Central memory CD8-positive, alpha-beta T cell (primary cell): ENCODE data around the gene EPS8L3.
"Not testable (repeated sequence)": the region's sequence is repeated elsewhere in the genome, so short reads cannot be mapped to it uniquely, and the experiment has no call there.

Experiments
- ATAC-seq: fragments of 150-1000 bp; cut with Tn5 transposase; replicated peaks from 2 replicates; pipeline ENCODE4 v1.10.0; 2022; ENCODE audit warnings: mild to moderate bottlenecking, moderate FRiP score, moderate number of reproducible peaks; ENCODE audit not compliant: poor library complexity, severe bottlenecking; ENCODE audit errors: extremely low read depth
- DNase-seq, 2 donors: peaks; one replicate each; pipeline ENCODE4 v3.0.0; 2021; ENCODE audit warnings: low spot score in 2 of 2
- H3K27ac Mint-ChIP-seq: one replicate; pipeline ENCODE4 v1.8.0; 2022; ENCODE audit warnings: low read depth, mild to moderate bottlenecking, moderate library complexity, mixed read lengths
- H3K27me3 Mint-ChIP-seq: one replicate; pipeline ENCODE4 v1.8.0; 2022; ENCODE audit warnings: mixed read lengths
- H3K36me3 Mint-ChIP-seq: one replicate; pipeline ENCODE4 v1.8.0; 2022; ENCODE audit warnings: mild to moderate bottlenecking, moderate library complexity, mixed read lengths; ENCODE audit not compliant: insufficient read depth
- H3K4me1 Mint-ChIP-seq: one replicate; pipeline ENCODE4 v1.8.0; 2022; ENCODE audit warnings: mixed read lengths
- H3K4me3 Mint-ChIP-seq: one replicate; pipeline ENCODE4 v1.8.0; 2022; ENCODE audit warnings: mild to moderate bottlenecking, moderate library complexity, mixed read lengths
- H3K9me3 Mint-ChIP-seq: one replicate; pipeline ENCODE4 v1.8.0; 2022; ENCODE audit warnings: mixed read lengths

Gene EPS8L3

GRCh38 chr1:109750920-109751319 is 12.8 kb downstream of the EPS8L3 start:
- no peak for ATAC-seq
- DNase-seq, result no peak
- H3K4me1 Mint-ChIP-seq, result no peaks in the 10 kb centered on the region
- H3K4me3 Mint-ChIP-seq, result no peak overlapping the region
- no peaks in the 10 kb centered on the region for H3K36me3 Mint-ChIP-seq
- H3K27ac Mint-ChIP-seq, result no peak overlapping the region
- no peaks in the 10 kb centered on the region for H3K9me3 Mint-ChIP-seq
- H3K27me3 Mint-ChIP-seq, result peaks cover 67% of the 10 kb centered on the region

DNA sequence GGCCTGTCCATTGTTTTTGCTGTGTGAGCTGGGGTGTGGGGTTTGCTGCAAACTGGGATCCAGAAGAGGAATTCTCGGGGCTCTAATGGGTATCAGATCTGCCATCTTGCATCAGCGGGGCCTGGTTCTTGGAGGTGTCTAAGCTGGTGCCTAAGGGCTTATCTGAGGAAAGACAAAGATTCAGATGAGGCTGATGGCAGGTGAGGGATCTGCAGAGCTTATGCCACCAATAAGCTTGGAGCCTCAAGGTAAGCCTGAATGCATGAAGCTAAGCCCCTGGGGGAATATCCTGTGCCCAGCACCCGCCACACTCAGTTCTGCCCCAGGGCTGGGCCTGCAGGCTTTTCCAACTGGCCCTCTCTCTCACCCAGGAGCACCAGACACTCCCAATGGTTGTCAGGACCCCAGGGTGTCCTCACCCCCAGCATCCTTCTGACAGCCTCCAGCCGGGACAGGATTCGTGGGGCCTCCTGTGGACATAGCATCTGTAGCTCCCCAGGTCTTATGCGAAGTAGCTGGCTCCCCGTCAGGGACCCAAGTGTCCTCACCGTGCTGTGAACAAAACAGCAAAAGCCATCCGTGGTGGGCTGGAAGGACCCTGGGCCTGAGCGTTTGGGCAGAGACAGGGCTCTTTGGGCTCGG is 13.4 kb downstream of the EPS8L3 start:
- ATAC-seq (no peak), DNase-seq (no peak)
- Mint-ChIP-seq H3K9me3 (no peaks in the 10 kb centered on the region), H3K27ac (no peak overlapping the region), H3K36me3 (no peaks in the 10 kb centered on the region), H3K4me1 (no peaks in the 10 kb centered on the region), H3K4me3 (no peak overlapping the region), H3K27me3 (peaks cover 70% of the 10 kb centered on the region)

DNA sequence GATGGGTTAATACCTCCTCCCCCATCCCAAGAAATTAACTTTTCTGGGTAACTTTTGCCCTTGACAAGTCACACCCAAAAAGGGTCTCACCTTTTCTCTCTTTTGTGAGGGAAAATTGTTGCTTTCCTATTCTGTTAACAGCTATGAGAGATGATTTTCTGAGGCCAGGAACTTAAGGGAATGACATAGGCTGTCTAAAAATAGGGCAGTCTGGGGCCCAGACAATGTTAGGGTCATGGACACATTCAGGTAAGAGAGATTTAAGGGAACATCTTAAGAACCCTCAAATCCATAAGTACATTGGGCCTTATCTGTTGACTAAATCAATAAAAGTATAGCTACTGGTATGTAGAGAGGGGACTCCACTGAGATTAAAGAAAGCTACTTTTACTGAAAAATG is 14.5 kb downstream of the EPS8L3 start:
- no peak overlapping the region for H3K4me3 Mint-ChIP-seq
- H3K27me3 Mint-ChIP-seq, result peaks cover 78% of the 10 kb centered on the region
- no peak for DNase-seq

GRCh38 chr1:109748311-109748710 is 15.4 kb downstream of the EPS8L3 start:
- not testable (repeated sequence) for ATAC-seq, DNase-seq, H3K36me3 Mint-ChIP-seq, H3K4me3 Mint-ChIP-seq, H3K4me1 Mint-ChIP-seq, H3K27ac Mint-ChIP-seq, H3K9me3 Mint-ChIP-seq
- H3K27me3 Mint-ChIP-seq, result peaks cover 78% of the 10 kb centered on the region

More for the DNA sequence above, 14.5 kb downstream of the EPS8L3 start:
- Mint-ChIP-seq H3K36me3 (no peaks in the 10 kb centered on the region), H3K27ac (no peak overlapping the region), H3K4me1 (no peaks in the 10 kb centered on the region), H3K9me3 (no peaks in the 10 kb centered on the region)
- ATAC-seq, result no peak

GRCh38 chr1:109740615-109741373 is 22.9 kb downstream of the EPS8L3 start, which contains the start of gene GSTM3:
GSTM3 (minus strand) TSS chr1:109741038; CDS start chr1:109740287, 751 bp downstream.
- Mint-ChIP-seq H3K27me3 (peaks cover 50% of the 10 kb centered on the region), H3K9me3 (no peaks in the 10 kb centered on the region), H3K36me3 (no peaks in the 10 kb centered on the region), H3K4me3 (peak within 1 kb of the TSS; percentile 58), H3K4me1 (peaks cover 8% of the 10 kb centered on the region), H3K27ac (peak within 1 kb of the TSS; percentile 16)
- ATAC-seq (no peak), DNase-seq (no peak)

- H3K27me3 Mint-ChIP-seq, result peaks cover 43% of the 10 kb centered on the region
Measured at GRCh38 chr1:109739738-109740614, 23.7 kb downstream of the EPS8L3 start.

GRCh38 chr1:109733236-109733870 is 30.4 kb downstream of the EPS8L3 start:
- no peaks in the 10 kb centered on the region for H3K4me1 Mint-ChIP-seq
- no peak overlapping the region for H3K4me3 Mint-ChIP-seq
- no peaks in the 10 kb centered on the region for H3K36me3 Mint-ChIP-seq
- H3K27me3 Mint-ChIP-seq, result peaks cover 38% of the 10 kb centered on the region
- DNase-seq, result no peak
- no peaks in the 10 kb centered on the region for H3K9me3 Mint-ChIP-seq
- H3K27ac Mint-ChIP-seq, result no peak overlapping the region
- no peak for ATAC-seq

More at GRCh38 chr1:109739738-109740614, 23.7 kb downstream of the EPS8L3 start:
- DNase-seq, result peak; percentile 38 to 63
- Mint-ChIP-seq H3K27ac (no peak overlapping the region), H3K36me3 (no peaks in the 10 kb centered on the region), H3K9me3 (no peaks in the 10 kb centered on the region), H3K4me3 (peak overlapping the region; percentile 58), H3K4me1 (peaks cover 8% of the 10 kb centered on the region)
- ATAC-seq, result peak; percentile 93

- no peaks in the 10 kb centered on the region for H3K36me3 Mint-ChIP-seq
- H3K9me3 Mint-ChIP-seq, result no peaks in the 10 kb centered on the region
- DNase-seq (no peak), ATAC-seq (no peak)
- H3K27me3 Mint-ChIP-seq, result peaks cover 29% of the 10 kb centered on the region
- no peak overlapping the region for H3K4me3 Mint-ChIP-seq
- H3K4me1 Mint-ChIP-seq, result no peaks in the 10 kb centered on the region
- no peak overlapping the region for H3K27ac Mint-ChIP-seq
Measured at GRCh38 chr1:109732390-109732881, 31.3 kb downstream of the EPS8L3 start.

GRCh38 chr1:109730666-109731065 is 33.1 kb downstream of the EPS8L3 start:
- Mint-ChIP-seq H3K9me3 (no peaks in the 10 kb centered on the region), H3K4me3 (no peak overlapping the region), H3K27me3 (peaks cover 17% of the 10 kb centered on the region), H3K27ac (no peak overlapping the region), H3K4me1 (no peaks in the 10 kb centered on the region), H3K36me3 (peaks cover 1% of the 10 kb centered on the region)
- no peak for DNase-seq
- ATAC-seq, result no peak

DNA sequence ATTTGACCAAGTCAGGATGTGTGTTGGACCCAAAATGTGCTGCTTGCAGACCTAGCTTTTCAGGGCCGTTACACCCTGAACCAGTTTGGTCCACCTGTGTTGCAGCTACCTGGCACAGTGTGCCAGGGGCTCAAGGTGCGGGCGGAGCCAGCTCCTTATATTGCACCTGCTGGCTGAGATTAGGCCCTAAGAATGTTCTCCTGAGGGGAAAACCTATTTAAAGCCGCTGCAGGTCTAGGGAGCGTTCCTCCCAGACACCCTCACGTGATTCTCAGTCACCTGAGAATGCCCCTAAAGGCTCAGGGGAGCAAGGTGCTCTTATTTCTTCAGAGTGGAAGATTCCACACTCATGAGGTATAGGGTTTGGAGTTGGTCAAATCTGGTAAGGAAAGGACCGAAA is 34.9 kb downstream of the EPS8L3 start:
- Mint-ChIP-seq H3K4me1 (no peaks in the 10 kb centered on the region), H3K27me3 (peaks cover 17% of the 10 kb centered on the region), H3K36me3 (peaks cover 1% of the 10 kb centered on the region), H3K9me3 (no peaks in the 10 kb centered on the region), H3K4me3 (no peak overlapping the region), H3K27ac (no peak overlapping the region)
- DNase-seq (no peak), ATAC-seq (no peak)

DNA sequence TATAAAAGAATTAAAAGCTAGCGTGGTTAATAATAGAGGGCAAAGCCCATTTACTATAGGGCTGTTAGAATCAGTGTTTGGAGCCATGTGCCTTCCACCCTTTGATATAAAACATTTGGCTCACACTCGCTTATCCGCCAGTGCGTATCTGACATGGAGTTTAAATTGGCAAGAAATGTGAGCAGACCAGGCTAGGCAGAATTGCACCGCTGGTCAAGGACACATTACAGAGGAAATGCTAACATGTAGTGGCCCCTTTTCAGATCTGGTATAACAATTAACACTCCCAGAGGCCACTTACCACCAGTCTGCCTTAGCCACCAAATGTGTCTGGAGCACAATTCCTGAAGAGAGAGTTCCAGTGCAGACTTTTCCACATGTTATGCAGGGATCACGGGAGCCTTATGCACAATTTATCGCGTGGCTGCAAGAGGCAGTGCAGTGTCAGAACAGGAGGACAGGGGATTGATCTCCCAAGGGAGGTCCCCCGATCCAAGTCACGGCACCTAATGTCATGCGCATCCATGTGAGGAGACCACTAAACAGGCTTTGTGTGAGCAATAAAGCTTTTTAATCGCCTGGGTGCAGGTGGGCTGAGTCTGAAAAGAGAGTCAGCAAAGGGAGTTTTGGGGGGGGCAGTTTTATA is 36.9 kb downstream of the EPS8L3 start:
- Mint-ChIP-seq H3K9me3 (no peaks in the 10 kb centered on the region), H3K36me3 (peaks cover 1% of the 10 kb centered on the region), H3K4me3 (no peak overlapping the region), H3K27me3 (peaks cover 6% of the 10 kb centered on the region), H3K4me1 (no peaks in the 10 kb centered on the region), H3K27ac (no peak overlapping the region)
- DNase-seq (no peak), ATAC-seq (no peak)

GRCh38 chr1:109726007-109726406 is 37.7 kb downstream of the EPS8L3 start:
- H3K36me3 Mint-ChIP-seq, result peaks cover 1% of the 10 kb centered on the region
- H3K27ac Mint-ChIP-seq, result no peak overlapping the region
- no peaks in the 10 kb centered on the region for H3K9me3 Mint-ChIP-seq
- DNase-seq (no peak), ATAC-seq (no peak)
- no peaks in the 10 kb centered on the region for H3K27me3 Mint-ChIP-seq
- no peak overlapping the region for H3K4me3 Mint-ChIP-seq
- H3K4me1 Mint-ChIP-seq, result no peaks in the 10 kb centered on the region
